Gastrocnemius medialis (tissue), 4 donors: ENCODE measurements around the gene LIG4. TPM values are rescaled to one million over a fixed set of nuclear protein-coding genes. Genes with fewer than 3 reads are reported as not detected.

Experiments used
- ATAC-seq, 2 donors: fragments of 150-250 bp; one replicate each; pipeline ENCODE4 v1.9.1; 2016
- DNase-seq, 2 donors: peaks; one replicate each; pipeline ENCODE4 v3.0.0-alpha.2; 2019
- H3K27ac ChIP-seq, 4 donors: fragments of 200-600 bp; sonication (generic); 1 replicate in 1 of 4; 2 replicates in 3 of 4; pipeline ENCODE4 v1.5.1; 2016 to 2018; ENCODE audit warnings: mild to moderate bottlenecking in 2 of 4, moderate library complexity in 1 of 4
- H3K27me3 ChIP-seq, 3 donors: fragments of 200-600 bp; sonication (generic) in 2 of 3; 1 replicate in 1 of 3; 2 replicates in 2 of 3; pipeline versions ENCODE4 v1.5.1 to v1.6.0; 2016 to 2019; ENCODE audit warnings: mild to moderate bottlenecking in 1 of 3, moderate library complexity in 1 of 3
- H3K36me3 ChIP-seq, 2 donors: fragments of 200-600 bp; sonication (generic) in 1 of 2; one replicate each; pipeline ENCODE4 v1.5.1; 2017 to 2018
- H3K4me1 ChIP-seq, 2 donors: fragments of 200-600 bp; sonication (generic) in 1 of 2; one replicate each; pipeline ENCODE4 v1.5.1; 2016 to 2017; ENCODE audit warnings: mild to moderate bottlenecking in 2 of 2
- H3K4me3 ChIP-seq, 4 donors: fragments of 200-600 bp; sonication (generic) in 3 of 4; 1 replicate in 1 of 4; 2 replicates in 3 of 4; pipeline ENCODE4 v1.5.1; 2016 to 2019; ENCODE audit warnings: mild to moderate bottlenecking in 2 of 4
- H3K9me3 ChIP-seq, 3 donors: fragments of 200-600 bp; sonication (generic) in 2 of 3; 1 replicate in 1 of 3; 2 replicates in 2 of 3; pipeline ENCODE4 v1.5.1; 2016 to 2019
- CTCF ChIP-seq, 5 experiments: fragments of 450-650 bp in 3 of 5; fragments of 200-600 bp in 2 of 5; sonication (generic) in 2 of 5; IDR thresholded peaks in 4 of 5; conservative IDR thresholded peaks in 1 of 5; 1 replicate in 4 of 5; 2 replicates in 1 of 5; pipeline ENCODE4 v1.5.1; 2016 to 2019; ENCODE audit warnings: antibody characterized with exemption in 5 of 5, mild to moderate bottlenecking in 3 of 5, moderate library complexity in 3 of 5
- POLR2A ChIP-seq, 2 donors: fragments of 450-650 bp; IDR thresholded peaks; one replicate each; pipeline ENCODE4 v1.6.1; 2017; ENCODE audit warnings: antibody characterized with exemption in 2 of 2, mild to moderate bottlenecking in 2 of 2, moderate library complexity in 2 of 2
- in situ Hi-C, 4 donors: fragments of 200-750 bp; cut with MboI; loops; one replicate each; pipeline versions ENCODE4 v1.15.0 to v1.8.0; 2017; ENCODE audit warnings: low sequenced_read_pairs in 4 of 4
- intact Hi-C: fragments of 100-400 bp; cut with DNase I; formaldehyde crosslinking; loops from one replicate; pipeline ENCODE4 v1.15.1; 2023; ENCODE audit warnings: low total_unique reads
- total RNA-seq, 4 donors: library from RNA; depleted of rRNA; stranded (reverse); fragments of >200 nt; gene quantifications; one replicate each; pipeline versions ENCODE4 v1.1.0 to v1.2.3, GENCODE V29; 2016

LIG4 gene
- total RNA-seq, 4 donors from 2014 or later = 5.6 to 12.4 (median 11.3) TPM

DNA sequence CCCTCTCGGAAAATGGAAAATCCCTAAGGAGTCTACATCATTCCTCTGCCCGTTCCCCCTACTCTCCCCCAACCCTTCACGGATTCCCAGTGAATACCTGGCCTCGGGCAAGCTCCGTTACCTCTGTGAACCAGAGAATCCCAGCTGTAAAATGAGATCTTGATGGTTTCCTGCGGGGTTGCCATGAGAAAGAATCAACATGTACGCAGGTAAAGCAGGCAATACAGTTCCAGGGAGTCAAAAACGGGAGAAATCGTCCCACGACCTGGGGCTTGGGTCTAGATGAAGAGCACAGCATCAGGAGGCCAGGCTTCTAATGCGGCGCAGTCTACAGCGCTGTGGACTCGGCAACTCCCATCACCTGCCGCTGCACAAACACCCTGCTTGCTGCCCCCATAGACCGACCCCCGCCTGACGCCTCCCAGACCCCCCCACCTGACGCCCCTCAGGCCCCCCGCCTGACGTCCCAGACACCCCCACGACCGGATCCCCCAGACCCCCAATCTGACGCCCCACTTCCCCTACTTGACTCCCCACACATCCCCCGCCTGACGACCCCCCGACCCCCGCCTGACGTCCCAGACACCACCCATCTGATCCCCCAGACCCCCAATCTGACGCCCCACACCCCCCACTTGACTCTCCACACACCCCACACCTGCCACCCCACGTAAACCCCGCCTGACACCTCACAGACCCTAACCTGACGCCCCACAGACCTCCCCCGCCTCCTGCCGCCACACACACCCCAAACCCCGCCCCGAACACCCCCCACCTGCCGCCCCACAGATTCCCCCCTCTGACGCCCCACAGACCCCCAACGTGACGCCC is 680 bp downstream of the LIG4 start:
- Histone ChIP-seq H3K27ac (peak overlapping the region; percentile 79 to 97 (median 92)), H3K27me3 (no peaks in the 10 kb centered on the region), H3K4me1 (peaks cover 33 to 38% of the 10 kb centered on the region in 2 donors), H3K9me3 (no peaks in the 10 kb centered on the region), H3K4me3 (peak overlapping the region; percentile 39 to 61 (median 53)), H3K36me3 (peaks cover 0 to 14% of the 10 kb centered on the region in 2 donors)
- TF ChIP-seq CTCF (IDR thresholded peaks at IDR 0.05 in 4 of 5, conservative IDR thresholded peaks at IDR 0.05 in 1 of 5) (no peak), POLR2A (IDR thresholded peaks at IDR 0.05) (no peak)
- DNase-seq (peak in 1 of 2 donors; percentile 19), ATAC-seq (no peak)
- intact Hi-C loops (loop anchor here (10.0 kb wide), 1 partner anchor 1570 kb away; the partner anchor contains the start of gene IRS2), in situ Hi-C loops (loop anchor here in 1 of 4 donors (25.0 kb wide), 2 partner anchors 1573 to 1652 kb away; partner anchors contain the start of genes ARGLU1 and IRS2)

DNA sequence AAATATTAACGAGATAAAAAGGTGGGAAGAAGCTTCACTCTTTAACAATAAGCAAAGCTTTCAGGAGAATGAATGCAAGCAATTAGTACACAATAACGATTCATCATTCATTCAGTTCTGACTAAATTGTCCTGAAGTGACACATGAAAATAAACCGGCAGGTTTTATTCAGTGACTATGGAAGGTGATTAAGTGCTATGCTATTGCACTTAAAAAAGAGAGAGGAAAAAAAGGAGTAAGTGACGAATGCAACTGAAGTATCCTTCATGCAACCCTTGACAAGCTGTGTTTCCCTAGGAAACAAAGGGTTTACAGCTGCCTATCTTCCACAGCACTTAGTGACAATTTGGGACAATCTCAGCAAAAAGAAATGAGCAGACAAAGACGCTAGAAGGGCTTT is 1.4 kb downstream of the LIG4 start:
- no peaks in the 10 kb centered on the region for H3K9me3 ChIP-seq
- no peak for DNase-seq
- peaks cover 26 to 31% of the 10 kb centered on the region in 2 donors for H3K4me1 ChIP-seq
- peak overlapping the region; percentile 79 to 97 (median 92) for H3K27ac ChIP-seq
- no peak for ATAC-seq
- peak overlapping the region; percentile 39 to 61 (median 53) for H3K4me3 ChIP-seq
- H3K36me3 ChIP-seq = peaks cover 0 to 20% of the 10 kb centered on the region in 2 donors
- TF ChIP-seq POLR2A (IDR thresholded peaks at IDR 0.05) (no peak), CTCF (IDR thresholded peaks at IDR 0.05 in 4 of 5, conservative IDR thresholded peaks at IDR 0.05 in 1 of 5) (no peak)
- no peaks in the 10 kb centered on the region for H3K27me3 ChIP-seq
- in situ Hi-C loops (loop anchor here in 1 of 4 donors (25.0 kb wide), 2 partner anchors 1573 to 1652 kb away; partner anchors contain the start of genes ARGLU1 and IRS2), intact Hi-C loops (loop anchor here (10.0 kb wide), 1 partner anchor 1571 kb away; the partner anchor contains the start of gene IRS2)

DNA sequence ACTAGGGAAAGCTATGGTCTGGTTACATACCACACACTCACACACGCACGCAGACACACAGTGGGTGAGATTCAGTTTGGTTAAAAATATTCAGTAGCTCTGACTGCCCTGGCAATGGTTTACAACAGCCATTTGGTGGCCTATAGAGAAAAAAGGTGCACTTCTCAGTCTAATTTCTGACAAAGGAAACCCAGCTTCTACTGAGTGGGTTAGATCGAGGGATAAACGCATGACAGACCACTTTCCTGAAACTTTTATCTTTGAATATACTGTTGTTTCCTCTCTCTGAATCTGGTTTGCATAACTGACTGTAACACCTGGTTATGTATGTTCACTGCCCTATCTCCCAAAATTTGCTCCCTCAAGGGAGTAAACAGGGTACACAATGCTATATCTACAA is 2.5 kb downstream of the LIG4 start:
- no peaks in the 10 kb centered on the region for H3K9me3 ChIP-seq
- intact Hi-C loops (loop anchor here (10.0 kb wide), 1 partner anchor 1572 kb away; the partner anchor contains the start of gene IRS2), in situ Hi-C loops (loop anchor here in 1 of 4 donors (25.0 kb wide), 2 partner anchors 1574 to 1651 kb away; partner anchors contain the start of genes ARGLU1 and IRS2)
- H3K4me1 ChIP-seq = peaks cover 26 to 31% of the 10 kb centered on the region in 2 donors
- DNase-seq (no peak), ATAC-seq (no peak)
- peaks cover 0 to 26% of the 10 kb centered on the region in 2 donors for H3K36me3 ChIP-seq
- no peak overlapping the region for H3K27ac ChIP-seq
- H3K27me3 ChIP-seq = no peaks in the 10 kb centered on the region
- H3K4me3 ChIP-seq = no peak overlapping the region
- no peak for TF ChIP-seq POLR2A (IDR thresholded peaks at IDR 0.05)
- no peak for TF ChIP-seq CTCF (IDR thresholded peaks at IDR 0.05 in 4 of 5, conservative IDR thresholded peaks at IDR 0.05 in 1 of 5)

DNA sequence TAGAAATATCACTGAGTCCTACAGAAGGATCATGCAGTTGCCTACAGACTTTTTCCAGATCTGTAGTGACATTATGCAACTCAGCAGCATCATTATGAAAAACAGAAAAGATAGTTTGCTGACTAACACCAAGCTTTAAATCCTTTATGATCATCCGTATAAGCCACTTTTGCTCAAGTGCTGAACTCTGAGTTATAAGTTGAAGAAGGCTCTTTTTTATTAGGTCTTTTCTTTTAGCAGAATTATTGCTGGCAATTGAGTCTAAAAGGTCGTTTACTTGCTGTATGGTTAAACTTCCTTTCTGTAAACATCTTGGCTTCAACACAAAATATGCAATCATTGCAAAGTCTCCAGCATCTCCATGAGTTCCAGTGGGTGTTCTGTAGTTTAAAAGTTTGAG is 4.8 kb downstream of the LIG4 start:
- Histone ChIP-seq H3K27me3 (no peaks in the 10 kb centered on the region), H3K4me1 (peaks cover 7 to 9% of the 10 kb centered on the region in 2 donors), H3K36me3 (peaks cover 0 to 26% of the 10 kb centered on the region in 2 donors), H3K27ac (no peak overlapping the region), H3K9me3 (no peaks in the 10 kb centered on the region), H3K4me3 (no peak overlapping the region)
- ATAC-seq (no peak), DNase-seq (no peak)
- intact Hi-C loops = loop anchor here (10.0 kb wide), 1 partner anchor 1574 kb away; the partner anchor contains the start of gene IRS2
- no peak for TF ChIP-seq CTCF (IDR thresholded peaks at IDR 0.05 in 4 of 5, conservative IDR thresholded peaks at IDR 0.05 in 1 of 5)
- no peak for TF ChIP-seq POLR2A (IDR thresholded peaks at IDR 0.05)
- in situ Hi-C loops = loop anchor here in 1 of 4 donors (25.0 kb wide), 2 partner anchors 1577 to 1648 kb away; partner anchors contain the start of genes ARGLU1 and IRS2
